Gastroesophageal sphincter (tissue), 4 donors: ENCODE results near the gene ST6GALNAC3. TPM values are rescaled to one million over a fixed set of nuclear protein-coding genes. Genes with fewer than 3 reads are reported as not detected.

Experiments
- ATAC-seq: fragments of 150-250 bp; one replicate; pipeline ENCODE4 v1.9.1; 2016; ENCODE audit warnings: mild to moderate bottlenecking, moderate library complexity
- H3K27ac ChIP-seq, 4 donors: fragments of 200-600 bp; sonication (generic) in 3 of 4; 1 replicate in 3 of 4; 2 replicates in 1 of 4; pipeline ENCODE4 v1.5.1; 2016 to 2019
- H3K27me3 ChIP-seq: fragments of 200-600 bp; sonication (generic); one replicate; pipeline ENCODE4 v1.5.1; 2019
- H3K36me3 ChIP-seq, 2 donors: fragments of 200-600 bp; sonication (generic); one replicate each; pipeline ENCODE4 v1.5.1; 2019; ENCODE audit warnings: control low read depth in 1 of 2
- H3K4me1 ChIP-seq, 3 donors: fragments of 200-600 bp; sonication (generic); 1 replicate in 2 of 3; 2 replicates in 1 of 3; pipeline ENCODE4 v1.5.1; 2016 to 2019; ENCODE audit warnings: control low read depth in 2 of 3
- H3K4me3 ChIP-seq, 2 donors: fragments of 200-600 bp; sonication (generic); one replicate each; pipeline ENCODE4 v1.5.1; 2019; ENCODE audit warnings: mild to moderate bottlenecking in 1 of 2, moderate library complexity in 1 of 2
- H3K9me3 ChIP-seq, 3 donors: fragments of 200-600 bp; sonication (generic); one replicate each; pipeline ENCODE4 v1.5.1; 2017 to 2019; ENCODE audit warnings: control low read depth in 2 of 3
- CTCF ChIP-seq, 4 experiments: fragments of 200-600 bp in 2 of 4; fragments of 450-650 bp in 2 of 4; sonication (generic) in 1 of 4; IDR thresholded peaks; one replicate each; pipeline ENCODE4 v1.5.1; 2017 to 2019; ENCODE audit warnings: antibody characterized with exemption in 4 of 4, mild to moderate bottlenecking in 2 of 4, moderate library complexity in 2 of 4
- EP300 ChIP-seq: sonication (generic); formaldehyde crosslinking; IDR thresholded peaks from one replicate; pipeline ENCODE4 v1.6.1; 2017; ENCODE audit warnings: antibody characterized with exemption, mild to moderate bottlenecking
- POLR2A ChIP-seq, 2 donors: fragments of 450-650 bp; IDR thresholded peaks; one replicate each; pipeline ENCODE4 v1.6.1; 2017; ENCODE audit warnings: antibody characterized with exemption in 2 of 2, mild to moderate bottlenecking in 2 of 2, moderate library complexity in 1 of 2
- POLR2AphosphoS5 ChIP-seq: sonication (generic); formaldehyde crosslinking; IDR thresholded peaks from one replicate; pipeline ENCODE4 v1.6.1; 2017; ENCODE audit warnings: antibody characterized with exemption
- WGBS, 2 donors: methylation state at CpG; one replicate each; pipeline ENCODE4 v1.1.5; 2018; ENCODE audit warnings: low coverage in 1 of 2; 5-methylcytosine and 5-hydroxymethylcytosine counted together
- total RNA-seq, 4 donors: library from RNA; depleted of rRNA; stranded (reverse); fragments of >200 nt; gene quantifications; one replicate each; pipeline ENCODE4 v1.1.0, GENCODE V29; 2016

The ST6GALNAC3 gene
- total RNA-seq, 4 donors from 2014 or later: 2.8 to 10.6 (median 3.3) TPM

- H3K4me3 ChIP-seq: no peak overlapping the region
- no peaks in the 10 kb centered on the region for H3K9me3 ChIP-seq
- no peak overlapping the region for H3K27ac ChIP-seq
- ATAC-seq: no peak
- 84 to 90% methylated on average over 4 of the region's 4 CpGs for WGBS, 2 donors
- H3K4me1 ChIP-seq: no peaks in the 10 kb centered on the region
- no peaks in the 10 kb centered on the region for H3K27me3 ChIP-seq
- TF ChIP-seq POLR2A (IDR thresholded peaks at IDR 0.05) (no peak), CTCF (IDR thresholded peaks at IDR 0.05) (no peak), EP300 (no peak), POLR2AphosphoS5 (no peak)
- H3K36me3 ChIP-seq: no peaks in the 10 kb centered on the region
Measured at GRCh38 chr1:76669131-76669530, 594.6 kb downstream of the ST6GALNAC3 start.

- 76 to 88% methylated on average over 3 of the region's 3 CpGs for WGBS, 2 donors
- TF ChIP-seq EP300: no peak
- no peak for TF ChIP-seq POLR2AphosphoS5
- TF ChIP-seq CTCF (IDR thresholded peaks at IDR 0.05): no peak
- TF ChIP-seq POLR2A (IDR thresholded peaks at IDR 0.05): no peak
- Histone ChIP-seq H3K36me3 (no peaks in the 10 kb centered on the region), H3K4me3 (no peak overlapping the region), H3K27me3 (no peaks in the 10 kb centered on the region), H3K27ac (no peak overlapping the region), H3K4me1 (no peaks in the 10 kb centered on the region), H3K9me3 (no peaks in the 10 kb centered on the region)
- ATAC-seq: no peak
Measured at GRCh38 chr1:76669624-76670315, 595.2 kb downstream of the ST6GALNAC3 start.

- Histone ChIP-seq H3K4me3 (no peak overlapping the region), H3K4me1 (no peaks in the 10 kb centered on the region), H3K36me3 (no peaks in the 10 kb centered on the region), H3K27me3 (no peaks in the 10 kb centered on the region), H3K27ac (no peak overlapping the region), H3K9me3 (no peaks in the 10 kb centered on the region)
- TF ChIP-seq CTCF (IDR thresholded peaks at IDR 0.05) (no peak), POLR2AphosphoS5 (no peak), EP300 (no peak), POLR2A (IDR thresholded peaks at IDR 0.05) (no peak)
- ATAC-seq: no peak
- 83 to 100% methylated on average over 3 of the region's 3 CpGs for WGBS, 2 donors
Measured at GRCh38 chr1:76674689-76675210, 600.2 kb downstream of the ST6GALNAC3 start.

GRCh38 chr1:76677416-76678405 is 603.2 kb downstream of the ST6GALNAC3 start:
- no peak for TF ChIP-seq POLR2A (IDR thresholded peaks at IDR 0.05)
- no peak for TF ChIP-seq EP300
- TF ChIP-seq CTCF (IDR thresholded peaks at IDR 0.05): no peak
- TF ChIP-seq POLR2AphosphoS5: no peak
- Histone ChIP-seq H3K36me3 (no peaks in the 10 kb centered on the region), H3K27me3 (no peaks in the 10 kb centered on the region), H3K4me1 (no peaks in the 10 kb centered on the region), H3K9me3 (no peaks in the 10 kb centered on the region), H3K4me3 (no peak overlapping the region), H3K27ac (no peak overlapping the region)
- no peak for ATAC-seq
- 58 to 76% methylated on average over 5 of the region's 5 CpGs for WGBS, 2 donors
